Endothelial cell of umbilical vein (primary cell): ENCODE results near the gene CTNND2. TPM values are rescaled to one million over a fixed set of nuclear protein-coding genes. Genes with fewer than 3 reads are reported as not detected.

Experiments
- BruUV-seq: library from RNA; stranded (reverse); fragments of 400-500 nt; replicated peaks from 2 replicates; lab custom pipeline; 2021; lab: Mats Ljungman, UMichigan
- CTCF ChIA-PET: fragments of 300-600, 350-600 bp; sonication (Branson Sonifier 250); formaldehyde crosslinking; loops from one replicate; lab custom pipeline; 2021; ENCODE audit warnings: antibody characterized with exemption, inconsistent platforms; lab: Charles Lee
- POLR2A ChIA-PET: fragments of 300-600, 350-600 bp; sonication (Branson Sonifier 250); formaldehyde crosslinking; loops from one replicate; lab custom pipeline; 2021; ENCODE audit warnings: antibody characterized with exemption, inconsistent platforms; lab: Charles Lee
- DNase-seq: peaks from one replicate; pipeline ENCODE4 v3.0.0-alpha.2; 2011; ENCODE audit warnings: low read depth, low spot score
- FAIRE-seq: peaks from 2 replicates; lab custom pipeline; 2011; peaks lifted over from hg19 to GRCh38; lab: Jason Lieb, UNC
- H2AFZ ChIP-seq: 2 replicates; pipeline ENCODE4 v1.6.0; 2012; ENCODE audit warnings: low read depth, low read length, control low read depth, inconsistent platforms
- H3K27ac ChIP-seq: 2 replicates; pipeline ENCODE4 v1.5.1; 2011; ENCODE audit warnings: low read depth, mild to moderate bottlenecking, control low read depth, low read length, moderate library complexity; ENCODE audit not compliant: insufficient read depth
- H3K27me3 ChIP-seq, 2 experiments: 2 replicates each; pipeline versions ENCODE4 v1.6.0 to v1.6.1; 2011; ENCODE audit warnings: low read length in 2 of 2, mixed read lengths in 1 of 2; ENCODE audit not compliant: control insufficient read depth in 2 of 2, insufficient read depth in 2 of 2
- H3K36me3 ChIP-seq, 2 experiments: 2 replicates in 1 of 2; 3 replicates in 1 of 2; pipeline ENCODE4 v1.5.1; 2011; ENCODE audit warnings: low read length in 2 of 2, mild to moderate bottlenecking in 1 of 2, moderate library complexity in 1 of 2; ENCODE audit not compliant: control insufficient read depth in 2 of 2, insufficient read depth in 2 of 2; ENCODE audit errors: extremely low read depth in 1 of 2
- H3K4me1 ChIP-seq: 3 replicates; pipeline ENCODE4 v1.5.1; 2011; ENCODE audit warnings: mild to moderate bottlenecking, low read length; ENCODE audit not compliant: control insufficient read depth, insufficient read depth; ENCODE audit errors: extremely low read depth
- H3K4me2 ChIP-seq: 2 replicates; pipeline ENCODE4 v1.6.1; 2011; ENCODE audit warnings: low read length, control low read depth, mixed read lengths; ENCODE audit not compliant: insufficient read depth
- H3K4me3 ChIP-seq, 3 experiments: fragments of 200-600 bp in 1 of 3; sonication (generic), shearing (Covaris generic) in 1 of 3; replicated peaks in 1 of 3; 2 replicates each; pipeline ENCODE4 v1.5.1; 2011 to 2016; ENCODE audit warnings: control low read depth in 3 of 3, low read length in 3 of 3, mild to moderate bottlenecking in 2 of 3, inconsistent platforms in 1 of 3, low read depth in 1 of 3, moderate library complexity in 1 of 3; ENCODE audit not compliant: insufficient read depth in 1 of 3
- H3K79me2 ChIP-seq: 2 replicates; pipeline ENCODE4 v1.6.0; 2012; ENCODE audit warnings: low read length, inconsistent platforms; ENCODE audit not compliant: control insufficient read depth, insufficient read depth
- H3K9ac ChIP-seq: replicated peaks from 2 replicates; pipeline ENCODE3; 2011; ENCODE audit warnings: low read length, control low read depth; ENCODE audit not compliant: insufficient read depth; ENCODE audit errors: extremely low read depth
- H3K9me1 ChIP-seq: replicated peaks from 3 replicates; pipeline ENCODE4 v1.6.0; 2011; ENCODE audit warnings: mild to moderate bottlenecking, low read length; ENCODE audit not compliant: control insufficient read depth, insufficient read depth; ENCODE audit errors: extremely low read depth
- H3K9me3 ChIP-seq: replicated peaks from 2 replicates; pipeline ENCODE4 v1.5.1; 2012; ENCODE audit warnings: low read length, inconsistent platforms; ENCODE audit not compliant: control insufficient read depth, insufficient read depth
- H4K20me1 ChIP-seq: replicated peaks from 2 replicates; pipeline ENCODE3; 2011; ENCODE audit warnings: mild to moderate bottlenecking, low read length; ENCODE audit not compliant: control insufficient read depth, insufficient read depth; ENCODE audit errors: extremely low read depth
- CTCF ChIP-seq, 2 donors: IDR thresholded peaks; 1 replicate in 1 of 2; 2 replicates in 1 of 2; pipeline ENCODE4 v1.5.1; 2011; ENCODE audit warnings: low read length in 2 of 2, mild to moderate bottlenecking in 2 of 2, moderate library complexity in 2 of 2, control low read depth in 1 of 2, inconsistent platforms in 1 of 2, low read depth in 1 of 2; ENCODE audit not compliant: insufficient read depth in 1 of 2; ENCODE audit errors: extremely low read depth in 1 of 2
- EZH2 ChIP-seq: IDR thresholded peaks from 2 replicates; pipeline ENCODE4 v1.6.1; 2012; ENCODE audit warnings: borderline replicate concordance, low read depth, mild to moderate bottlenecking, moderate library complexity, low read length, inconsistent platforms; ENCODE audit not compliant: severe bottlenecking
- FOS ChIP-seq: IDR thresholded peaks from 2 replicates; pipeline ENCODE4 v1.6.1; 2011; ENCODE audit warnings: mild to moderate bottlenecking, low read length, moderate library complexity, borderline replicate concordance; ENCODE audit not compliant: insufficient read depth
- GATA2 ChIP-seq: IDR thresholded peaks from 2 replicates; pipeline ENCODE4 v1.7.0; 2011; ENCODE audit warnings: low read depth, mild to moderate bottlenecking, moderate library complexity, mixed read lengths, low read length; ENCODE audit not compliant: insufficient read length, insufficient read depth
- JUN ChIP-seq: IDR thresholded peaks from 2 replicates; pipeline ENCODE4 v1.6.1; 2011; ENCODE audit warnings: borderline replicate concordance, low read depth; ENCODE audit not compliant: insufficient read length, insufficient read depth
- MAX ChIP-seq: IDR thresholded peaks from 2 replicates; pipeline ENCODE4 v1.6.1; 2011; ENCODE audit not compliant: insufficient read depth, insufficient read length
- MYC ChIP-seq: IDR thresholded peaks from one replicate; pipeline ENCODE4 v1.6.1; 2011; ENCODE audit warnings: mild to moderate bottlenecking, low read depth, low read length
- POLR2A ChIP-seq: IDR thresholded peaks from 2 replicates; pipeline ENCODE4 v1.6.1; 2012; ENCODE audit warnings: low read depth, mild to moderate bottlenecking, control low read depth, low read length
- POLR2AphosphoS5 ChIP-seq: IDR thresholded peaks from 2 replicates; pipeline ENCODE4 v1.6.1; 2012; ENCODE audit warnings: low read depth, mild to moderate bottlenecking, control low read depth, low read length, moderate library complexity; ENCODE audit not compliant: insufficient read depth
- dilution Hi-C: fragments of 300-500 bp; cut with MboI; formaldehyde crosslinking; loops from one replicate; pipeline ENCODE4 v1.15.0; 2019; ENCODE audit warnings: low sequenced_read_pairs; ENCODE audit not compliant: extremely low pct_ligation_motif_present
- intact Hi-C: fragments of 100-400 bp; cut with micrococcal nuclease; formaldehyde crosslinking; loops from one replicate; pipeline ENCODE4 v1.10.0; 2022
- polyA plus RNA-seq, 4 experiments: library from polyadenylated mRNA; depleted of rRNA in 3 of 4; stranded (reverse) in 3 of 4; unstranded in 1 of 4; fragments of >200 nt; gene quantifications; 2 replicates each; pipeline versions ENCODE4 v1.2.1 to v1.2.3, GENCODE V29; 2011 to 2012; ENCODE audit warnings: missing spikeins in 1 of 4
- total RNA-seq: library from RNA; stranded (reverse); gene quantifications from 2 replicates; pipeline ENCODE4 v1.2.3, GENCODE V29; 2021

Gene CTNND2
- total and polyA plus RNA-seq, 2 donors (not counting 3 experiments of a cell fraction or from before 2014, with no cell fraction given): not detected

- H3K27ac ChIP-seq: no peak overlapping the region
- DNase-seq (no peak), FAIRE-seq (no peak)
- H3K79me2 ChIP-seq: no peaks in the 10 kb centered on the region
- H3K4me2 ChIP-seq: no peak overlapping the region
- no peaks in the 10 kb centered on the region for H3K9me3 ChIP-seq
- H3K9me1 ChIP-seq: no peaks in the 10 kb centered on the region
- no TSS peak for BruUV-seq
- no peaks in the 10 kb centered on the region for H3K36me3 ChIP-seq
- TF ChIP-seq POLR2A: no peak
- no peak for TF ChIP-seq GATA2
- TF ChIP-seq POLR2AphosphoS5: no peak
- no peak for TF ChIP-seq FOS
- no peak for TF ChIP-seq CTCF (IDR thresholded peaks at IDR 0.05; ENCODE audit: extremely low read depth in 1 of 2, insufficient read depth in 1 of 2, low read depth in 1 of 2, low read length in 2 of 2)
- H3K27me3 ChIP-seq: no peaks in the 10 kb centered on the region
- dilution Hi-C loops (no loop called here), intact Hi-C loops (no loop called here)
- H3K4me3 ChIP-seq: no peak overlapping the region
- H4K20me1 ChIP-seq: no peaks in the 10 kb centered on the region
- no peak overlapping the region for H3K9ac ChIP-seq
- ChIA-PET CTCF (no interaction called here), POLR2A (no interaction called here)
- H2AFZ ChIP-seq: no peak overlapping the region
- H3K4me1 ChIP-seq: no peaks in the 10 kb centered on the region
Observed at GRCh38 chr5:11518676-11519075, 385.6 kb downstream of the CTNND2 start.

GRCh38 chr5:11514705-11515432 is 389.4 kb downstream of the CTNND2 start:
- Histone ChIP-seq H3K9me1 (no peaks in the 10 kb centered on the region), H3K36me3 (no peaks in the 10 kb centered on the region), H3K9ac (no peak overlapping the region), H3K4me1 (no peaks in the 10 kb centered on the region), H3K27ac (no peak overlapping the region), H3K4me3 (no peak overlapping the region), H3K9me3 (peaks cover 4% of the 10 kb centered on the region), H4K20me1 (no peaks in the 10 kb centered on the region), H2AFZ (no peak overlapping the region), H3K4me2 (no peak overlapping the region), H3K27me3 (no peaks in the 10 kb centered on the region), H3K79me2 (no peaks in the 10 kb centered on the region)
- dilution Hi-C loops: no loop called here
- TF ChIP-seq POLR2AphosphoS5 (no peak), POLR2A (no peak), CTCF (IDR thresholded peaks at IDR 0.05; ENCODE audit: extremely low read depth in 1 of 2, insufficient read depth in 1 of 2, low read depth in 1 of 2, low read length in 2 of 2) (no peak), MAX (no peak), EZH2 (no peak), MYC (no peak), FOS (no peak), JUN (no peak)
- POLR2A ChIA-PET: no interaction called here
- BruUV-seq: no TSS peak
- no peak for FAIRE-seq
- DNase-seq: no peak
- intact Hi-C loops: no loop called here
- CTCF ChIA-PET: no interaction called here
